ENCODE measurements around the gene GPR143.

GPR143 gene

DNA sequence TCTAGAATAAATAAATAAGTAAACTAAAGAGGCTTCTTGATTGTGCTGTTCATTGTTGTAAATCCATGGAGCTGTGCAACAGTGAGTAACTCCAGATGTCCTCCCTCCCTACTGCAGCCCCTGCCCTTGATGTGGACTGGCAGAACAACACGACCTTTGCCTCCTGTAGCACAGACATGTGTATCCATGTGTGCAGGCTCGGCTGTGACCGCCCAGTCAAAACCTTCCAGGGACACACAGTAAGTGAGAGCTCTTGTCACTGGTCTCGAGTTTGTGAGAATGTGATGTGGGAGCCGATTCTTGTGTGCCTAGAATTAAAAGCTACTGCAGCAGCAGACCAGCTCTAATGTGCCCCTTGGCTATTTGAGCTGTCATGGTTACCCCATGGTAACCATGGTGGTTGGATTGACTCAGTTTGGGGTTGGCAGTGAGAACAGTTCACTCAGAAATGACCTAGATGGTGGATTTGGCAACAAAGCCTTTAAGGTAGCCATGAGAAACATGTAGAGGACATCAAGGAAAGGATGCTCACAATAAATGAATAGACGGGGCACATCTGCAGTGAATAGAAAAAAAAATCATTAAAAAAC is 60.7 kb downstream of the GPR143 start:
- no peak overlapping the region for H3K4me3 ChIP-seq (ENCODE audit: low read depth, low read length)
- DNase-seq (ENCODE audit: low read depth, low spot score), result no peak
- CTCF ChIA-PET, result no interaction called here
- POLR2A ChIA-PET, result no interaction called here
- TF ChIP-seq, protein P1, sequence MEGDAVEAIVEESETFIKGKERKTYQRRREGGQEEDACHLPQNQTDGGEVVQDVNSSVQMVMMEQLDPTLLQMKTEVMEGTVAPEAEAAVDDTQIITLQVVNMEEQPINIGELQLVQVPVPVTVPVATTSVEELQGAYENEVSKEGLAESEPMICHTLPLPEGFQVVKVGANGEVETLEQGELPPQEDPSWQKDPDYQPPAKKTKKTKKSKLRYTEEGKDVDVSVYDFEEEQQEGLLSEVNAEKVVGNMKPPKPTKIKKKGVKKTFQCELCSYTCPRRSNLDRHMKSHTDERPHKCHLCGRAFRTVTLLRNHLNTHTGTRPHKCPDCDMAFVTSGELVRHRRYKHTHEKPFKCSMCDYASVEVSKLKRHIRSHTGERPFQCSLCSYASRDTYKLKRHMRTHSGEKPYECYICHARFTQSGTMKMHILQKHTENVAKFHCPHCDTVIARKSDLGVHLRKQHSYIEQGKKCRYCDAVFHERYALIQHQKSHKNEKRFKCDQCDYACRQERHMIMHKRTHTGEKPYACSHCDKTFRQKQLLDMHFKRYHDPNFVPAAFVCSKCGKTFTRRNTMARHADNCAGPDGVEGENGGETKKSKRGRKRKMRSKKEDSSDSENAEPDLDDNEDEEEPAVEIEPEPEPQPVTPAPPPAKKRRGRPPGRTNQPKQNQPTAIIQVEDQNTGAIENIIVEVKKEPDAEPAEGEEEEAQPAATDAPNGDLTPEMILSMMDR (IDR thresholded peaks at IDR 0.05; ENCODE audit: insufficient read depth, low read length, missing control alignments), result no peak

DNA sequence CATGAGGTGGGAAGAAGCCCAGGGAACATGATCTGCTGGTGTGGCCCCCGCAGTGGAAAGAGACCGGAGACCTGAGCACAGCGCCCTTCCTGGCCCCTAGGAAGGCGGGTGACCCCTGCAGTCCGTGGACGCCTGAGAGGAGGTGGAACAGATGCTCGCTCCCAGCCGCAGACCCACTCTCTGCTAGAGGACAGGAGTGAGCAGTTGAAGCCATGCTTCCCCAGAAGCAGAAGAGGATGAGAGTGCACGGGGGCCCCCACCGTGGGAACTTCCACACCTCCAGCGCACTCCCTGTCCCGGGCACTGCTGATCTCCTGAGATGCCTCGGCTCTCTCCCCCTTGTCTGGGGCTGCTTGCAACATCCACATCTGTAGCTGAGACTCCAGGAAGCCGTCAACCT is 62.2 kb downstream of the GPR143 start:
- ChIA-PET CTCF (interaction anchor here (1.6 kb wide), 1 partner anchor 887 kb away, joined by 5 read pairs; no protein-coding TSS in a partner anchor), POLR2A (no interaction called here)
- TF ChIP-seq, protein P1 (IDR thresholded peaks at IDR 0.05; ENCODE audit: insufficient read depth, low read length, missing control alignments), result no peak
- H3K4me3 ChIP-seq (ENCODE audit: low read depth, low read length), result no peak overlapping the region
- no peak for DNase-seq (ENCODE audit: low read depth, low spot score)

DNA sequence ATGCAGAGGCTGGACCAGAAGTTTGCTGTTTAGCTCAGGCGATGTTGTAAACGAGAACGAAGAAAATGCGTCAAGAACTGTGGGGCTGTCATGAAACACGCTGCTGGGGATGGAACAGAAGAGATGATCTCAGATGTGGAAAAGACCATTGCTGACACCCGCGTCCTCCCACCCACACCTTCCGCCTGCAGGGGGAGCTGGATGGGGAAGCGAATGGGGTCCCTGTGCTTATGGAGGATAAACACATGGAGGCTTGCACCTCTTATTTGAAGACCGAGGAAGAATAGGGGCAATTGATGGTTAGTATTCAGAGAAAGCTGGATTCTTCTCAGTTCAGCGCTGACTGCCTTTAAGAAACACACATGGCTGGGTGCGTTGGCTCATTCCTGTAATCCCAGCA is 63.9 kb downstream of the GPR143 start:
- DNase-seq (ENCODE audit: low read depth, low spot score), result no peak
- H3K4me3 ChIP-seq (ENCODE audit: low read depth, low read length), result no peak overlapping the region
- ChIA-PET CTCF (interaction anchor here (0.9 kb wide), 1 partner anchor 883 kb away, joined by 3 read pairs; no protein-coding TSS in a partner anchor), POLR2A (no interaction called here)
- TF ChIP-seq, protein P1 (IDR thresholded peaks at IDR 0.05; ENCODE audit: insufficient read depth, low read length, missing control alignments), result no peak

DNA sequence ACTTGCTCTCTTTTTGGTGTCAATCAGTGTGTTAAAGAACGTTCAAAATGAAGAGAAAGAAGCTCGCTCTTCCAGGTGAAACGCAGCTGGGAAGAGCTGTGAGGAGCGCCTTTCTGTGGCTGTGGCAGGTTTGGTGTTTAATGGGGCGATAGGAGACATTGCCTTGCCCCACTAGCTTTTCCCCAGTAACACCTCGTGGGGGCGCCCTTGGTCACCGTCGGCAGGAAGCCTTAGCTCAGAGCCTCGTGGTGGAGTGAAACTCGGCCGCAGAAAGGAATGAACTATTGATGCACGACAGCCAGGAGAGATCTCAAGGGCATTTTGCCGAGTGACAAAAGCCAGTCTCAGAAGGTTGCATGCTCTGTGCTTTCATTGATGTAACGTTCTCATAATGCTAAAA is 65.1 kb downstream of the GPR143 start:
- no peak for DNase-seq (ENCODE audit: low read depth, low spot score)
- POLR2A ChIA-PET, result no interaction called here
- H3K4me3 ChIP-seq (ENCODE audit: low read depth, low read length), result no peak overlapping the region
- TF ChIP-seq, protein P1 (IDR thresholded peaks at IDR 0.05; ENCODE audit: insufficient read depth, low read length, missing control alignments), result no peak
- CTCF ChIA-PET, result no interaction called here

DNA sequence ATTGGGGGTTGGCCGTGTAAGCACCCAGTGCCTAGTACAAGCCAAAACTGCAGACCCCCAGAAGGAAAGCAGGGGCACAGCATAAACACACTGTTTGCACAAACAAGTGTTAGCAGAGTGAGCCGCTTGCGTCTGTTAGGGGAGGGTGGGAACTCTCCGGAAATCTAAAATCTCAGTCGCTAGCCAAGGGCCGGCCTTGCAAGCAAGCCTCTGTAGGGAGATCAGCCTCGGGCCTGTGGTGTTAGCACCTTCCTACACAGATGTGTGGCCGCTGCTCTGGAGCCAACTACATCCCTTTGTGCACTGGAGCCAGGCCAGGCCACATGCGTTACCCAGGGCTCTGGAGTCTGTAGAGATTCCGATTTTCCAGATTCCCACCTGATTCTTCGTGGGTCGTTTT is 67.1 kb downstream of the GPR143 start:
- ChIA-PET POLR2A (no interaction called here), CTCF (no interaction called here)
- DNase-seq (ENCODE audit: low read depth, low spot score), result no peak
- TF ChIP-seq, protein P1 (IDR thresholded peaks at IDR 0.05; ENCODE audit: insufficient read depth, low read length, missing control alignments), result no peak
- H3K4me3 ChIP-seq (ENCODE audit: low read depth, low read length), result no peak overlapping the region

DNA sequence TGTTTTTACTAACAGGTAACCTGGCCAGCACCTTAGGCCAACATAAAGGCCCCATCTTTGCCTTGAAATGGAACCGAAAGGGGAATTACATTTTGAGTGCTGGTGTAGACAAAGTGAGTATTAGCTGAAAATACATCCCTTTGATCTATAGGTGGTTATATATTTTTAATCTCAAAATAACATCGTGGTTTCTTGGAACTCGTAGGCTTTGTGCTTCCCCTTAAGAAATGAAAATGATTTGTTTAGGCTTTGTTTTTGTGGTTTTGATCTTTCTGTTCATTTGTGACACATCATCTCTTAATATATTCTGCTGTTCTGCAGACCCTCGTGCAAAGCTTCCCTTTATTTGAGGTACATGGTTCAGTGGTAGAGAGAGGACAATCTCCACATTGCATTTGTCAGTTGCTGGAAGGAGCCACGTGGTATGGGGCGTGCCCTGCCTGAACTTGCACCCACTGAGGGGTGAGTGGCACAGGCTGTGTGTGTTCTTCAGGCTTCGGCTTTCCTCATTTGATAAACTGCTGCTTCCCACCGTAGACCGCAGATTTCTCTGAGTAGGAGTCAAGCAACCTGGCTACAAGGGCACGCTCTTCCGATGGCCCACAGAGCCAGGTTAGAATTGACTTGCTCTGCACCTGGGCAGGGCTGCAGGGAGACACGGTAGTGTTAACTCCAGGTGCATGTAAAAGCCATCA is 72.2 kb downstream of the GPR143 start:
- TF ChIP-seq, protein P1 (IDR thresholded peaks at IDR 0.05; ENCODE audit: insufficient read depth, low read length, missing control alignments), result no peak
- ChIA-PET CTCF (no interaction called here), POLR2A (no interaction called here)
- no peak overlapping the region for H3K4me3 ChIP-seq (ENCODE audit: low read depth, low read length)
- DNase-seq (ENCODE audit: low read depth, low spot score), result no peak
